HG03066 (cell line): ENCODE measurements around the gene KATNIP.

Experiments used
- ATAC-seq: cut with Tn5 transposase; IDR thresholded peaks from one replicate; pipeline ENCODE4 v1.9.1; 2021; ENCODE audit warnings: low read depth; ENCODE audit not compliant: unreplicated experiment

KATNIP gene

GRCh38 chr16:27576729-27577128, 26.8 kb downstream of the KATNIP start:
- ATAC-seq = no peak

- no peak for ATAC-seq
Observed at GRCh38 chr16:27579087-27579980, 29.4 kb downstream of the KATNIP start.

GRCh38 chr16:27582883-27583282, 32.9 kb downstream of the KATNIP start:
- no peak for ATAC-seq

- ATAC-seq = no peak
Observed at GRCh38 chr16:27583634-27584033, 33.7 kb downstream of the KATNIP start.

GRCh38 chr16:27585200-27585599, 35.3 kb downstream of the KATNIP start:
- ATAC-seq = no peak

GRCh38 chr16:27586711-27587110, 36.8 kb downstream of the KATNIP start:
- ATAC-seq = no peak

- no peak for ATAC-seq
Observed at GRCh38 chr16:27588057-27588456, 38.1 kb downstream of the KATNIP start.

- no peak for ATAC-seq
Observed at GRCh38 chr16:27591837-27592236, 41.9 kb downstream of the KATNIP start.

GRCh38 chr16:27595475-27595874, 45.5 kb downstream of the KATNIP start:
- no peak for ATAC-seq

GRCh38 chr16:27595993-27596392, 46.0 kb downstream of the KATNIP start:
- no peak for ATAC-seq

GRCh38 chr16:27596411-27596810, 46.5 kb downstream of the KATNIP start:
- no peak for ATAC-seq

GRCh38 chr16:27597361-27597760, 47.4 kb downstream of the KATNIP start:
- no peak for ATAC-seq

- ATAC-seq = no peak
Observed at GRCh38 chr16:27598220-27598619, 48.3 kb downstream of the KATNIP start.

GRCh38 chr16:27598931-27599565, 49.1 kb downstream of the KATNIP start:
- no peak for ATAC-seq

GRCh38 chr16:27599606-27600005, 49.7 kb downstream of the KATNIP start:
- no peak for ATAC-seq
